Hepatocyte (in vitro differentiated cells): Measurements from ENCODE around the gene DUSP23.

Source experiments
- EZH2 ChIP-seq: fragments of 200-600 bp; sonication (generic); IDR thresholded peaks from 2 replicates; pipeline ENCODE4 v1.6.1; 2016; ENCODE audit warnings: antibody characterized with exemption, mild to moderate bottlenecking, borderline replicate concordance
- EZH2phosphoT487 ChIP-seq: fragments of 200-600 bp; sonication (generic); IDR thresholded peaks from one replicate; pipeline ENCODE4 v1.6.1; 2018; ENCODE audit warnings: antibody characterized with exemption, mild to moderate bottlenecking, low read depth, moderate library complexity; ENCODE audit not compliant: unreplicated experiment, severe bottlenecking
- TF ChIP-seq, protein P1 (sequence below): fragments of 200-600 bp; sonication (generic); IDR thresholded peaks from 2 replicates; pipeline ENCODE4 v1.5.1; 2016; ENCODE audit warnings: antibody characterized with exemption, mild to moderate bottlenecking; ENCODE audit not compliant: poor library complexity

DNA sequence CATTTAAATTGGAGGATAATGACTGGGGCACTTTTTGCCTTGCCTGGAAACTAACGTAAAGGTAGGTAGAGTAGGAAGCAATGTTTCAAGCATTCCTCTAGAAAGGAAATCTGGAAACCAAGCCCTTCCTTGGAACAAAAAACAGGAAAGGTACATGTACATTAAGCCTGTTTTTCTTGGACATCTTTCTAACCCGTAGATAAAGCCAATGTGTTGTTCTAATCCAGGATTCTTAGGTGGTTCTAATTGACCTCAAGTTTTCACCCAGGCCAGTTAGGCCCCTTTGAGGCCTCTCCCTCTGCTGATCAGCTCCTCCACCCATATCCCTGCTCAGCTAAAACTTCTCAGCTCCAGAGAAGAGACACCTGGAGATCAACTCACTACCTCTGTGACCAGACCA, 6.3 kb upstream of the DUSP23 start:
- TF ChIP-seq EZH2 (no peak), EZH2phosphoT487 (no peak)
- TF ChIP-seq, protein P1, sequence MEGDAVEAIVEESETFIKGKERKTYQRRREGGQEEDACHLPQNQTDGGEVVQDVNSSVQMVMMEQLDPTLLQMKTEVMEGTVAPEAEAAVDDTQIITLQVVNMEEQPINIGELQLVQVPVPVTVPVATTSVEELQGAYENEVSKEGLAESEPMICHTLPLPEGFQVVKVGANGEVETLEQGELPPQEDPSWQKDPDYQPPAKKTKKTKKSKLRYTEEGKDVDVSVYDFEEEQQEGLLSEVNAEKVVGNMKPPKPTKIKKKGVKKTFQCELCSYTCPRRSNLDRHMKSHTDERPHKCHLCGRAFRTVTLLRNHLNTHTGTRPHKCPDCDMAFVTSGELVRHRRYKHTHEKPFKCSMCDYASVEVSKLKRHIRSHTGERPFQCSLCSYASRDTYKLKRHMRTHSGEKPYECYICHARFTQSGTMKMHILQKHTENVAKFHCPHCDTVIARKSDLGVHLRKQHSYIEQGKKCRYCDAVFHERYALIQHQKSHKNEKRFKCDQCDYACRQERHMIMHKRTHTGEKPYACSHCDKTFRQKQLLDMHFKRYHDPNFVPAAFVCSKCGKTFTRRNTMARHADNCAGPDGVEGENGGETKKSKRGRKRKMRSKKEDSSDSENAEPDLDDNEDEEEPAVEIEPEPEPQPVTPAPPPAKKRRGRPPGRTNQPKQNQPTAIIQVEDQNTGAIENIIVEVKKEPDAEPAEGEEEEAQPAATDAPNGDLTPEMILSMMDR: no peak
